Measurements from ENCODE around the gene CTDSP1. TPM values are rescaled to one million over a fixed set of nuclear protein-coding genes. Genes with fewer than 3 reads are reported as not detected.
A peak's percentile ranks its signal among the peaks of the same experiment; 100 is the strongest.

The CTDSP1 gene
- total and polyA plus RNA-seq, 4 donors, result 61.6 to 162 (median 139) TPM

DNA sequence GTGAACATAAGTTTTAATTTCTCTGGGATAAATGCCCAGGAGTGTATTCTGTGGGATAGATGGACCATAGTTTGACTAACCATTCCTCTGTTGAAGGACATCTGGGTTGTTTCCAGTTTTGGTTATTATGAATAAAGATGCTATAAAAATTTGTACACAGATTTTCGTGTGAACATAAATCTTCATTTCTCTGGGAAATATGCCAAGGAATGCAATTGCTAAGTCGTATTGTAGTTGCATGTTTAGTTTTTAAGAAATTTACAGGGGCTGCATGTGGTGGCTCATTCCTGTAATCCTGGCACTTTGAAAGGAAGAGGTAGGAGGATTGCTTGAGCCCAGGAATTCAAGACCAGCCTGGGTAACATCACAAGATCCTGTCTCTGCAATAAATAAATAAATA, 24.5 kb upstream of the CTDSP1 start:
- intact Hi-C loops (cut with DNase I), result no loop called here
- no peak overlapping the region for H3K4me3 ChIP-seq (ENCODE audit: low read length in 2 of 2)
- ATAC-seq (ENCODE audit: low FRiP score) (no peak), DNase-seq (no peak)
- H3K9me3 ChIP-seq (ENCODE audit: control insufficient read depth, low read length), result no peaks in the 10 kb centered on the region
- H3K27me3 ChIP-seq (ENCODE audit: control insufficient read depth in 1 of 2, insufficient read depth in 2 of 2, low read length in 1 of 2), result no peaks in the 10 kb centered on the region
- H3K36me3 ChIP-seq (ENCODE audit: control insufficient read depth in 1 of 2, insufficient read depth in 2 of 2, low read length in 1 of 2), result no peaks in the 10 kb centered on the region
- 11 to 14% methylated on average over 2 of the region's 2 CpGs for WGBS, 2 donors
- H3K4me1 ChIP-seq (ENCODE audit: control insufficient read depth in 1 of 2, insufficient read depth in 2 of 2, low read length in 2 of 2), result no peaks in the 10 kb centered on the region
- H3K27ac ChIP-seq (ENCODE audit: low read depth in 1 of 2, low read length in 2 of 2), result no peak overlapping the region

DNA sequence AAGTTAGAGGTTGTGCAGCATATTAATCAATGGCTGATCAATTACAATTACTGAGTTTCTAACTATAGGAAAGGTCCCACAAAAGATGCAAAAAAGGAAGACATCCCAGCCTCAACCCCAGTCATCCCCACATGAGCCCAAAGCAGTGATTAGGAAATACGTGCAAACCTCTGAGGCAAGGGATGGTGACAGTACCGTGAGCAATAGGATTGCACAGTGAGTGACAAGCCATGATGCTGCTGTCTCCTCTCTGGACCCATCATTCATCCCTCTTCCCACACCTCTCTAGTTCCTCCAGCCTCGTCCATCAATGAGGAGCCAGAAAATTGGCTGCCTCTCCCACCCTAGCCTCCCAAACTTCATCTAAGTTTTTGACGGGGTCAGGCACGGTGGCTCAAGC, 21.6 kb upstream of the CTDSP1 start:
- H3K4me1 ChIP-seq (ENCODE audit: control insufficient read depth in 1 of 2, insufficient read depth in 2 of 2, low read length in 2 of 2), result no peaks in the 10 kb centered on the region
- 88 to 90% methylated on average over 5 of the region's 5 CpGs for WGBS, 2 donors
- no peak overlapping the region for H3K27ac ChIP-seq (ENCODE audit: low read depth in 1 of 2, low read length in 2 of 2)
- H3K27me3 ChIP-seq (ENCODE audit: control insufficient read depth in 1 of 2, insufficient read depth in 2 of 2, low read length in 1 of 2), result no peaks in the 10 kb centered on the region
- H3K36me3 ChIP-seq (ENCODE audit: control insufficient read depth in 1 of 2, insufficient read depth in 2 of 2, low read length in 1 of 2), result no peaks in the 10 kb centered on the region
- DNase-seq (no peak), ATAC-seq (ENCODE audit: low FRiP score) (no peak)
- intact Hi-C loops (cut with DNase I), result no loop called here
- no peak overlapping the region for H3K4me3 ChIP-seq (ENCODE audit: low read length in 2 of 2)
- no peaks in the 10 kb centered on the region for H3K9me3 ChIP-seq (ENCODE audit: control insufficient read depth, low read length)

DNA sequence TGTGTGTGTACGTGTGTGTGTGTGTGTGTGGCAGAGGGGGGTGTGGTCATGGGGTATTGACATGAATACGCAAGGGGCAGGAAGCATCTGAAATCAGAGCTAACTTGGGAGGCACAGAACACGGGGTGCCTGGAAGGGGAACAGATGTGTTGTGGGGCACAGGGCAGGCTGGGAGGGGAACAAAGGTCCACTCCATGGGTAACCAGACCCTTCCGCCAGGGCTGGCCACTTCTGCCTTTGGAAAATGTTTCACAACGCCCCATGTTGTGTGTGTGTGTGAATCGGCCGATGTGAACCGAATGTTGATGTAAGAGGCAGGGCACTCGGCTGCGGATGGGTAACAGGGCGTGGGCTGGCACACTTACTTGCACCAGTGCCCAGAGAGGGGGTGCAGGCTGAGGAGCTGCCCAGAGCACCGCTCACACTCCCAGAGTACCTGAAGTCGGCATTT, 17.7 kb upstream of the CTDSP1 start, which contains the start of gene SLC11A1:
TSS of gene SLC11A1 (plus strand) at position 358 of the 451 bp plus-strand sequence. CDS start 96 bp downstream, outside the sequence.
- ATAC-seq (ENCODE audit: low FRiP score) (peak; percentile 67), DNase-seq (peak in 1 of 2 donors; percentile 88)
- Histone ChIP-seq H3K27me3 (ENCODE audit: control insufficient read depth in 1 of 2, insufficient read depth in 2 of 2, low read length in 1 of 2) (no peaks in the 10 kb centered on the region), H3K4me3 (ENCODE audit: low read length in 2 of 2) (no peak within 1 kb of the TSS), H3K27ac (ENCODE audit: low read depth in 1 of 2, low read length in 2 of 2) (no peak within 1 kb of the TSS), H3K36me3 (ENCODE audit: control insufficient read depth in 1 of 2, insufficient read depth in 2 of 2, low read length in 1 of 2) (no peaks in the 10 kb centered on the region), H3K9me3 (ENCODE audit: control insufficient read depth, low read length) (no peaks in the 10 kb centered on the region), H3K4me1 (ENCODE audit: control insufficient read depth in 1 of 2, insufficient read depth in 2 of 2, low read length in 2 of 2) (no peaks in the 10 kb centered on the region)
- 81 to 86% methylated on average over 13 of the region's 13 CpGs for WGBS, 2 donors
- intact Hi-C loops (cut with DNase I), result no loop called here

DNA sequence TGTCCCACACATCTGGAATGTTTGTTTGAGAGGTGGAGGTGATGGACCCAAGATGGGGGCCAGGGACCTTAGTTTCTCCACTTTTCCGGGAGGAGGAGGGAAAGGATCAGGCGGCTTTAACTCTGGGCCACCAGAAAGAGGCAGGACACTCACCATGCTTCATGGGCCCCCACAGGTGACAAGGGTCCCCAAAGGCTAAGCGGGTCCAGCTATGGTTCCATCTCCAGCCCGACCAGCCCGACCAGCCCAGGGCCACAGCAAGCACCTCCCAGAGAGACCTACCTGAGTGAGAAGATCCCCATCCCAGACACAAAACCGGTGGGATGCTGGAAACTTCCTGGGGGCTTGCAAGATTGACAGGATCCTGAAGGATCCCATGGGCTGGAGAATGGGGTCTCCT, 16.9 kb upstream of the CTDSP1 start:
- Histone ChIP-seq H3K4me1 (ENCODE audit: control insufficient read depth in 1 of 2, insufficient read depth in 2 of 2, low read length in 2 of 2) (no peaks in the 10 kb centered on the region), H3K36me3 (ENCODE audit: control insufficient read depth in 1 of 2, insufficient read depth in 2 of 2, low read length in 1 of 2) (no peaks in the 10 kb centered on the region), H3K9me3 (ENCODE audit: control insufficient read depth, low read length) (no peaks in the 10 kb centered on the region), H3K27ac (ENCODE audit: low read depth in 1 of 2, low read length in 2 of 2) (no peak overlapping the region), H3K4me3 (ENCODE audit: low read length in 2 of 2) (no peak overlapping the region), H3K27me3 (ENCODE audit: control insufficient read depth in 1 of 2, insufficient read depth in 2 of 2, low read length in 1 of 2) (no peaks in the 10 kb centered on the region)
- ATAC-seq (ENCODE audit: low FRiP score), result no peak
- 94 to 97% methylated on average over 6 of the region's 6 CpGs for WGBS, 2 donors
- no peak for DNase-seq
- intact Hi-C loops (cut with DNase I), result no loop called here

DNA sequence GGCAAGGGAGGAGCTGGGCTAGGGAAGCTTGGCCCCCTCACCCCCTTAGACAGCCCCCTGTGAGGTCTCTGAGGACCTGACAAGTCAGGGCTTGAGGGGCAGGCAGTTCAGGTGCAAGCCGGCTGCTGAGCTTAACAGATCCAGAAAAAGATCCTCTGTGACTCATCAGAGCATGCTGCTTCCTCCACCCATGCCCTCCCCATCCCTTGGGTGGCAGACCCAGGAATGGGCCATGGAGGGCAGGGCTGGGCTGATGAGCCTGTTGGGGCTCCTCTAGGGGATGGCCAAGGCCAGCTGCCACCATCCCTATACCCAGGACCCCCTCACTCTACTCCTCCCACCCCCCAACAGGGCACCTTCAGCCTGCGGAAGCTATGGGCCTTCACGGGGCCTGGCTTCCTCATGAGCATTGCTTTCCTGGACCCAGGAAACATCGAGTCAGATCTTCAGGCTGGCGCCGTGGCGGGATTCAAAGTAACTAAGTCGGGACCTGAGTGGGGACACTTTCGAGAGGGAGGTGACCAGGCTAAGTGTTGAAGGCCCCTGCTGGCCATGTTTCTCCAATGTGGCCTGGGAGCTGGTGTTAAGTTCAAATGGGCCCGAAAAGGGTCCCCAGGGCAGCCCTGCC, 15.7 kb upstream of the CTDSP1 start:
- ATAC-seq (ENCODE audit: low FRiP score) (no peak), DNase-seq (peak in 1 of 2 donors; percentile 51)
- intact Hi-C loops (cut with DNase I), result no loop called here
- no peaks in the 10 kb centered on the region for H3K4me1 ChIP-seq (ENCODE audit: control insufficient read depth in 1 of 2, insufficient read depth in 2 of 2, low read length in 2 of 2)
- H3K36me3 ChIP-seq (ENCODE audit: control insufficient read depth in 1 of 2, insufficient read depth in 2 of 2, low read length in 1 of 2), result no peaks in the 10 kb centered on the region
- no peaks in the 10 kb centered on the region for H3K27me3 ChIP-seq (ENCODE audit: control insufficient read depth in 1 of 2, insufficient read depth in 2 of 2, low read length in 1 of 2)
- 89 to 90% methylated on average over 10 of the region's 10 CpGs for WGBS, 2 donors
- H3K4me3 ChIP-seq (ENCODE audit: low read length in 2 of 2), result no peak overlapping the region
- no peak overlapping the region for H3K27ac ChIP-seq (ENCODE audit: low read depth in 1 of 2, low read length in 2 of 2)
- no peaks in the 10 kb centered on the region for H3K9me3 ChIP-seq (ENCODE audit: control insufficient read depth, low read length)

DNA sequence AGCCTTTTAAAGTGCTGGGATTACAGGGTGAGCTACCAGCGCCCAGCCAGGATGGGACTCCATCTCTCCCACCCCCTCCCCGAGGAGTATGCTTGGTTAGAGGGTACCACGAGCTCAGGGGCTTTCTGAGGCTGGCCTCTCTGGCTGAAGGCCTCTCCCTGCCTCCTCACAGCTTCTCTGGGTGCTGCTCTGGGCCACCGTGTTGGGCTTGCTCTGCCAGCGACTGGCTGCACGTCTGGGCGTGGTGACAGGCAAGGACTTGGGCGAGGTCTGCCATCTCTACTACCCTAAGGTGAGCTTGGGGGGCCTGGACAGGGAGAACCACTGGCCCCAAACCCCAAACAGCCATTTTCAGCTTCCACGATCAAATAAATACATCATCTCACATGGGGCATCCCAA, 14.7 kb upstream of the CTDSP1 start:
- ATAC-seq (ENCODE audit: low FRiP score), result no peak

DNA sequence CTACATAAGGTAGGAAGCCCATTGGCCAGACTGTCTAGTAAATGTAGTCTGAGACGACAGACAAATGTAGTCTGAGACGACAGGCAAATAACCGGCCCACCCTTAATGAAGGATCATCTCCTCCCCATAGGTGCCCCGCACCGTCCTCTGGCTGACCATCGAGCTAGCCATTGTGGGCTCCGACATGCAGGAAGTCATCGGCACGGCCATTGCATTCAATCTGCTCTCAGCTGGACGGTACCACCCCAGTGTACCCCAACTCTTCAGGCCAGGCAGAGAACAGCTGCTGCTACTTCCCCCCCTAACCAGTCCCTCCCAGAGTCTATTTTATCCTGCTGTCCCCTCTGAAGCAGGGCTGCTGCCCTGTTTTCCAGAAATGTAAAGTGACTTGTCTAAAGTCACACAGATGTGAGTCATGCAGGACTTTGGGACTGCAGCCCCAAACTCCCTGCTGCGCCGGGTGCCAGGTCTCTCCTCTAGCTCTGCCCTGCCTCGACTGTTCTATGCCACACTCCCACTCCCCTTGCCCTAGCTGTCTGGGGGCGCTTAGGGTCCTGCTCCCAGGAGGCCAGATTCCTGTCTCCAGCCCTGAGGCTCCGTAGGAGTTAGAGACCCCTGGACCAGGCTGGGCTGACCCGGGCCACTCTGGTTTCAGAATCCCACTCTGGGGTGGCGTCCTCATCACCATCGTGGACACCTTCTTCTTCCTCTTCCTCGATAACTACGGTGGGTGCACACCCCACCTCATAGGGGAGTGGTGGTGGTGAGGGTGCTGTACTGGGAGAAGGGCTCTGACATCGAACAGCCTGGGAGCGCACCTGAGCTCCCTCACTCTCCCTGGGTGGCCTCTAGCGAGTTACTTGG, 12.9 kb upstream of the CTDSP1 start:
- no peaks in the 10 kb centered on the region for H3K4me1 ChIP-seq (ENCODE audit: control insufficient read depth in 1 of 2, insufficient read depth in 2 of 2, low read length in 2 of 2)
- no peaks in the 10 kb centered on the region for H3K9me3 ChIP-seq (ENCODE audit: control insufficient read depth, low read length)
- 87 to 89% methylated on average over 23 of the region's 23 CpGs for WGBS, 2 donors
- no peak for DNase-seq
- peak; percentile 4 for ATAC-seq (ENCODE audit: low FRiP score)
- no peaks in the 10 kb centered on the region for H3K36me3 ChIP-seq (ENCODE audit: control insufficient read depth in 1 of 2, insufficient read depth in 2 of 2, low read length in 1 of 2)
- H3K4me3 ChIP-seq (ENCODE audit: low read length in 2 of 2), result no peak overlapping the region
- intact Hi-C loops (cut with DNase I), result no loop called here
- H3K27ac ChIP-seq (ENCODE audit: low read depth in 1 of 2, low read length in 2 of 2), result no peak overlapping the region
- H3K27me3 ChIP-seq (ENCODE audit: control insufficient read depth in 1 of 2, insufficient read depth in 2 of 2, low read length in 1 of 2), result no peaks in the 10 kb centered on the region

More for the DNA sequence above, 14.7 kb upstream of the CTDSP1 start:
- WGBS, 2 donors, result 87 to 88% methylated on average over 9 of the region's 9 CpGs
- no peak overlapping the region for H3K27ac ChIP-seq (ENCODE audit: low read depth in 1 of 2, low read length in 2 of 2)
- no peak for DNase-seq
- H3K9me3 ChIP-seq (ENCODE audit: control insufficient read depth, low read length), result no peaks in the 10 kb centered on the region
- H3K4me1 ChIP-seq (ENCODE audit: control insufficient read depth in 1 of 2, insufficient read depth in 2 of 2, low read length in 2 of 2), result no peaks in the 10 kb centered on the region
- H3K4me3 ChIP-seq (ENCODE audit: low read length in 2 of 2), result no peak overlapping the region
- no peaks in the 10 kb centered on the region for H3K27me3 ChIP-seq (ENCODE audit: control insufficient read depth in 1 of 2, insufficient read depth in 2 of 2, low read length in 1 of 2)
- intact Hi-C loops (cut with DNase I), result no loop called here
- H3K36me3 ChIP-seq (ENCODE audit: control insufficient read depth in 1 of 2, insufficient read depth in 2 of 2, low read length in 1 of 2), result no peaks in the 10 kb centered on the region

GRCh38 chr2:218387369-218388194, 12.1 kb upstream of the CTDSP1 start:
- H3K4me3 ChIP-seq (ENCODE audit: low read length in 2 of 2), result no peak overlapping the region
- no peak overlapping the region for H3K27ac ChIP-seq (ENCODE audit: low read depth in 1 of 2, low read length in 2 of 2)
- ATAC-seq (ENCODE audit: low FRiP score) (peak; percentile 81), DNase-seq (peak; percentile 67 to 87)
- H3K36me3 ChIP-seq (ENCODE audit: control insufficient read depth in 1 of 2, insufficient read depth in 2 of 2, low read length in 1 of 2), result no peaks in the 10 kb centered on the region
- 19 to 22% methylated on average over 36 to 38 of the region's 38 CpGs for WGBS, 2 donors
- H3K27me3 ChIP-seq (ENCODE audit: control insufficient read depth in 1 of 2, insufficient read depth in 2 of 2, low read length in 1 of 2), result no peaks in the 10 kb centered on the region
- intact Hi-C loops (cut with DNase I), result no loop called here
- no peaks in the 10 kb centered on the region for H3K4me1 ChIP-seq (ENCODE audit: control insufficient read depth in 1 of 2, insufficient read depth in 2 of 2, low read length in 2 of 2)
- H3K9me3 ChIP-seq (ENCODE audit: control insufficient read depth, low read length), result no peaks in the 10 kb centered on the region
